ENCODE results near the gene THADA.

The THADA gene

GRCh38 chr2:43207553-43208300 lies 388.1 kb downstream of the THADA start:
- TF ChIP-seq CTCF (conservative IDR thresholded peaks at IDR 0.05; ENCODE audit: low read depth, low read length) = no peak
- DNase-seq (ENCODE audit: low read depth) = no peak
- no peak overlapping the region for H3K4me3 ChIP-seq (ENCODE audit: low read length)

- DNase-seq (ENCODE audit: low read depth) = no peak
- TF ChIP-seq CTCF (conservative IDR thresholded peaks at IDR 0.05; ENCODE audit: low read depth, low read length) = no peak
- H3K4me3 ChIP-seq (ENCODE audit: low read length) = no peak overlapping the region
Measured at GRCh38 chr2:43206602-43207001, 389.2 kb downstream of the THADA start.

GRCh38 chr2:43203373-43203772 lies 392.5 kb downstream of the THADA start:
- DNase-seq (ENCODE audit: low read depth) = no peak
- no peak overlapping the region for H3K4me3 ChIP-seq (ENCODE audit: low read length)
- TF ChIP-seq CTCF (conservative IDR thresholded peaks at IDR 0.05; ENCODE audit: low read depth, low read length) = no peak

- no peak for DNase-seq (ENCODE audit: low read depth)
- no peak overlapping the region for H3K4me3 ChIP-seq (ENCODE audit: low read length)
- TF ChIP-seq CTCF (conservative IDR thresholded peaks at IDR 0.05; ENCODE audit: low read depth, low read length) = no peak
Measured at GRCh38 chr2:43202289-43202688, 393.5 kb downstream of the THADA start.

GRCh38 chr2:43201497-43201896 lies 394.3 kb downstream of the THADA start:
- TF ChIP-seq CTCF (conservative IDR thresholded peaks at IDR 0.05; ENCODE audit: low read depth, low read length) = no peak
- no peak for DNase-seq (ENCODE audit: low read depth)
- no peak overlapping the region for H3K4me3 ChIP-seq (ENCODE audit: low read length)

GRCh38 chr2:43201016-43201415 lies 394.8 kb downstream of the THADA start:
- no peak for DNase-seq (ENCODE audit: low read depth)
- TF ChIP-seq CTCF (conservative IDR thresholded peaks at IDR 0.05; ENCODE audit: low read depth, low read length) = no peak
- no peak overlapping the region for H3K4me3 ChIP-seq (ENCODE audit: low read length)

Data from retinal pigment epithelial cell (primary cell).